ENCODE measurements around the gene GSTT2.

DNA sequence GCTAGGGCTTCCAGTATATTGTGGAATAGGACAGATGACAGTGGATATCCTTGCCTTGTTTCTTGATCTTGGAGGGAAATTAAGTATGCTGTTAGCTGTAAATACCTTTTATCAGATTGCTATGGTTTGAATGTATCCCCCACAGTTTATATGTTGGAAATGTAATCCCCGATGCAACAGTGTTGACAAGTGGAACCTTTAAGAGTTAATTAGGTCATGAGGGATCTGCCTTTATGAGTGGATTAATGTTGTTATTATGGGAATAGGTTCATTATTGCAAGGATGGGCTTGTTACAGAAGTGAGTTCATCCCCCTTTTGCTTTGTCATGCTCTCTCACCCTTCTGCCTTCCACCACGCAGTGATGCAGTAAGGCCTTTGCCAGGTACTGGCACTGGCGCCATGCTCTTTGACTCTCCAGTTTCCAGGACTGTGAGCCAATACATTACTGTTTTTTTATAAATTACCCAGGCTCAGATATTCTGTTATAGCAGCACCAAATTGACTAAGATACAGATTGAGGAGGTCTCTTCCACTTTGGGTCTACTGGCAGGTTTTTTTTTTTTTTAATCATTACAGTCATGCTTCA, 47.5 kb downstream of the GSTT2 start:
- TF ChIP-seq POLR2AphosphoS5 (IDR thresholded peaks at IDR 0.05): no peak
- TF ChIP-seq, protein P1, sequence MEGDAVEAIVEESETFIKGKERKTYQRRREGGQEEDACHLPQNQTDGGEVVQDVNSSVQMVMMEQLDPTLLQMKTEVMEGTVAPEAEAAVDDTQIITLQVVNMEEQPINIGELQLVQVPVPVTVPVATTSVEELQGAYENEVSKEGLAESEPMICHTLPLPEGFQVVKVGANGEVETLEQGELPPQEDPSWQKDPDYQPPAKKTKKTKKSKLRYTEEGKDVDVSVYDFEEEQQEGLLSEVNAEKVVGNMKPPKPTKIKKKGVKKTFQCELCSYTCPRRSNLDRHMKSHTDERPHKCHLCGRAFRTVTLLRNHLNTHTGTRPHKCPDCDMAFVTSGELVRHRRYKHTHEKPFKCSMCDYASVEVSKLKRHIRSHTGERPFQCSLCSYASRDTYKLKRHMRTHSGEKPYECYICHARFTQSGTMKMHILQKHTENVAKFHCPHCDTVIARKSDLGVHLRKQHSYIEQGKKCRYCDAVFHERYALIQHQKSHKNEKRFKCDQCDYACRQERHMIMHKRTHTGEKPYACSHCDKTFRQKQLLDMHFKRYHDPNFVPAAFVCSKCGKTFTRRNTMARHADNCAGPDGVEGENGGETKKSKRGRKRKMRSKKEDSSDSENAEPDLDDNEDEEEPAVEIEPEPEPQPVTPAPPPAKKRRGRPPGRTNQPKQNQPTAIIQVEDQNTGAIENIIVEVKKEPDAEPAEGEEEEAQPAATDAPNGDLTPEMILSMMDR (IDR thresholded peaks at IDR 0.05 in 8 of 11, conservative IDR thresholded peaks at IDR 0.05 in 3 of 11): no peak
